Measurements from ENCODE around the gene ABLIM1.

GRCh38 chr10:114596793-114597192 lies 61.3 kb downstream of the ABLIM1 start:
- TF ChIP-seq EZH2 (IDR thresholded peaks at IDR 0.05; ENCODE audit: low read length, missing control alignments) (no peak), CTCF (conservative IDR thresholded peaks at IDR 0.05 in 1 of 2, IDR thresholded peaks at IDR 0.05 in 1 of 2; ENCODE audit: low read depth in 1 of 2, low read length in 2 of 2) (no peak)

Measured in fibroblast of lung (primary cell).